Measurements from ENCODE around the gene TAC4.
"Not testable (repeated sequence)": the region's sequence is repeated elsewhere in the genome, so short reads cannot be mapped to it uniquely, and the experiment has no call there.

TAC4 gene

DNA sequence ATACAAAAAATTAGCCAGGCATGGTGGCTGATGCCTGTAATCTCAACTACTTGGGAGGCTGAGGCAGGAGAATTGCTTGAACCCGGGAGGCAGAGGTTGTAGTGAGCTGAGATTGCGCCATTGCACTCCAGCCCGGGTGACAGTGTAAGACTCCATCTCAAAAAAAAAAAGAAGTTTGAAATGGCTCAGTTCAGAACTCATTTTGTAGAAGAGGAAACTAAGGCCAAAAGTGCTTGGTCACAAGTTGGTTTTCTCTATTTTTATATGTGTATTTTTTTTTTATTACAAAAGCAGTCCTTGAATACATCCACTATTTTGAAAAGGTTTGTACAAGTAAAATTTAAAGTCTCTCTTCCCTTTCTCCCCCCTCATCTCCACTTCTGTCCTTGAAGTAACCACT lies 5.5 kb downstream of the TAC4 start:
- no peak for DNase-seq (ENCODE audit: low read depth)

DNA sequence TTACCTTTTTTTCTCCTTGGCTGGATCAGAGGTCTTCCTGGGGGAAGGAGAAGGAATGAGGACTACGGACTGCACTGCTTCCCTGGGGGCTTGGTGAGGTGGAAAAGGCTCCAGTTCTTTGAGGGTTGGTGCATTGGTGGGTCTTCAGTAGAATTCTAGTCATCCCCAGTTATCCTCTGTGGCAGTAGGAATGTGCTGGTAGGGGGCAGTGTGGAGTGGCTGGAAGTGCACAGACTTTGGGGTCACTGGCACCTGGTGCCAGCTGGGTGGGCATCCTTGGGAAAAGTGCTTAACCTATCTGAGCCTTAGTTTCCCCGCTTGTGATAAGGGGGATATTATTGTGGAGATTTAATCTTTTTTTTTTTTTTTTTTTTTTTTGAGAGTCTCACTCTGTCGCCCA lies 6.3 kb downstream of the TAC4 start:
- DNase-seq (ENCODE audit: low read depth) = no peak

DNA sequence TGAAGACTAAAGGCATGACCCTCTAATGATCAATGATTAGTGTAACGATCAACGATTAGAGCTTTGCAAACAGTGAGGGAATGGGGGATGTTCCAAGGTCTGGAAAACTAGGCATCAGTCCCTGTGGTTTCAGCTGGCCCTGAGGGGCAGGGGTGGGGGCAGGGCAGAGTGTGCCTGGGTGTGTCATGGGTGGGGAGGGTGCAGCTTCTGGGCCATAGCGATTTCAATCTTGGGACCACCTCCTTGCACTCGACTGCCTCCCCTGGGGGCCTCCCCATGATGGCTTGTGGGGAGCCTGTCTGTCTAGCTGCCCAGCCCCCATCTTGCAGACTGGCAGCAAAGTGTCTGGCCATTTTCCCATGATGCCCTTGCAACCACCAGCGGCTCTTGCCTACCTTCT lies 8.4 kb downstream of the TAC4 start:
- DNase-seq (ENCODE audit: low read depth) = no peak

DNA sequence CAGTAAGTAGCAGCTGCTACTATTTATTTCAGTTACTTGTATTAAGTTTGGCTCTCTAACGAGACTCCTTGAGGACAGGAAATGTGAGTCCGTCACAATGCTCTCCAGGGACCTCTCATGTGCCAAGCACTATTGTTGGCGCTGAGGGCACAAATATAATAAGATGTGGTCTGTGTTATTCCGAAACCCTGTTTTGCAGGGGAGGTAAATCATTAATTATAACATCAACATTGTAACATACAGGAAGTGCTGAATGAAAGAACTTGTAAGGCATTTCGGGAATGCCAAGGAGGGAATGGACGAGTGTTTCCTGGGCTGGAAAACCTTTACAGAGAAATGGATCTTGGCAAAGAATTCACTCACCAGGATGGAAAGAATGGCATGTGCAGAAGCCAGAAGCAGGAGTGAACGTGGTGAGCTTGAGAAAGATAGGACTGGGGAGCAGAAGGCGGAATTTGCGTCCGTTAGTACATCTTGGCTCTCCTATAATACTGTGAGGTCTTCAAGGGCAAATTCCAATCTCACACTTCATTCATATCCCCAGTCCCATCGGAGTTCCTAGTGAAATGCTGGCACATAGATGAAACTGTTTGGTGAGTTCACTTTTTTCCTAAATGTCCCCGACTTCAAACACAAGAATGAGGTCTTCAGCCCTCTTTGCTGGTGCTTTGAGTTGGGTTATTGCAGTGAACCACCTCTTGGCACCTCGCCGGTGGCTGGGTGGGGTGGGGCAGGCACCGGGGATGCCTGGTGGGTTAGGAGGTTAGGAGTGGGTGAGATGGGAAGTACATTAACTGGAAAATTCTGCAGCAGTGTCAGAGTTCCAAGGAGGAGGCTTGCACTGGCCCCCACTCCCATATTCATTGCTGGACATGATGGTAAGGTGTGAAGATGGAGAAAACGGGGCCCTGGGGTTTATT lies 11.5 kb downstream of the TAC4 start:
- DNase-seq (ENCODE audit: low read depth) = no peak

DNA sequence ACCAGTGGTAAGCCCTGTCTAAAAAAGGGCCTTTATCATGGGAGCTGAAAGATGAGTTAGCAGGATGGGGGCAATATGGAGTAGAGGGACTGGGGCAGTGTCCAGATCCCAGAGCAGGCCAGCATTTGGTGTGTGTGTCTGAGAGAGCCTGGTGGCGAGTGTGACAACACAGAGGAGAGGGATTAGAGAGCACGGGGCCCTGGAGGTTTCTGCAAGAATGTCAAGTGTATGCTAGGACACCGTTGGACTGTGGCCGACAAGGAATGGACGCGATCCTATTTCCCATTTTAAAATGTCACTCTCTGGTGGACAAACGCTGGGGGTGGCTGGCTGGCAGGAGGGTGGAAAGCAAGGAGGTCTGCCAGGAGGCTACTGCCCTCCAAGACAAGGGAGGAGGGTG lies 12.4 kb downstream of the TAC4 start:
- DNase-seq (ENCODE audit: low read depth) = no peak

DNA sequence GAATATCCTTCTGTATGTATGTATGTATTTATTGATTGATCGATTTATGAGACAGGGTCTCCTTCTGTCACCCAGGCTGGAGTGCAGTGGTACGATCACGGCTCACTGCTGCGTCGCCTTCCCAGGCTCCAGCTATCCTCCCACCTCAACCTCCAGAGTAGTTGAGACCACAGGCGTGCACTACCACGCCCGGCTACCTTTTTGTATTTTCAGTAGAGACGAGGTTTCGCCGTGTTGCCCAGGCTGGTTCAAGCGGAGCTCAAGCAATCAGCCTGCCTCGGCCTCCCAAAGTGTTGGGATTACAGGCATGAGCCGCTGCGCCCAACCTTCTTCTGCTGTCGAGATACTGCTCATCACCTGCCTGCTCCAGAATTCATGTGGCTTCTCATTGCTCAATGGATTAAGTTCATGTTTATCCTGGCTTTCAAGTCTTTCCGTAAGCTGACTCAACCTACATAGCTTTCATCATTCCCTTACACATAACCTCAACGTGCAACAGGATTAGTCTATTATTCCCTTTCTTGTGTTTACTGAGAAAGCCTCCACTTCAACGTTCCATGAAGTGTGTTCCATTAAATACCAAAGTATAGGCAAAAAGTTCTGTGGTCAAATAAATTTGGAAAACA lies 13.6 kb downstream of the TAC4 start:
- DNase-seq (ENCODE audit: low read depth) = no peak

DNA sequence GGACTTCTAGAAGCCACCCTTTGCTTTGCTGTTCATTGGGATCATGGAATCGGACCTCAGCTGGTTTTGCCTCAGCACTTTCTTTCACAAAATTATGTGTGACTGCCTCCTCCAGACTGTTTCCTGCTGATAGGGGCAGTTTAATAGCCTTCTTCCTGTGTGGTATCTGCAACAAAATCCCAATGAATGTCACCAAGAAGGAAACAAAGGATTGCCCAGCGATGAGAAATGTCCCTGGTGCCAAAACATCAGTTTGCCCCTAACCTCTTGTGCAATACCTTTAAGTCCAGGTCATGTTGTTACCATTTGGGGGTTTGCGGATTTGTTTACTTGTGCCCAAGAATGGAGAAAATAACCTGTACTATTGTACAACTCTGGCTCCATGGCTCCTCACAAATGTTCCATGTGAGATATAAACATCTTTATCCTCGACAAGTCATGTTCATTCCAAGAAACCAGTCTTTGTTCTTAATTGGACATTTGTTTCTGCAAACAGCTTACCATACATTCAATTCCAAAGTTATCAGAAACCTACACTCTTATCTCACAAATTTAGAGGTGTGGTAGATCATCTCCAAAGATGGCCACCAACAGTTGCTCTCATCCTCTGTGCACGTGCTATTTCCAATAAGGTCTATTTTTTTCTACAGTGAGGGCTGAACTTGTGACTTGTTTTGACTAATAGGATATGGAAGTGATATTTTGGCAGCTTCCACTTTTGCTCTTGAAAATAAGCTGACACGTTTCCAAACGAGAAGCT lies 14.8 kb downstream of the TAC4 start:
- DNase-seq (ENCODE audit: low read depth) = no peak

DNA sequence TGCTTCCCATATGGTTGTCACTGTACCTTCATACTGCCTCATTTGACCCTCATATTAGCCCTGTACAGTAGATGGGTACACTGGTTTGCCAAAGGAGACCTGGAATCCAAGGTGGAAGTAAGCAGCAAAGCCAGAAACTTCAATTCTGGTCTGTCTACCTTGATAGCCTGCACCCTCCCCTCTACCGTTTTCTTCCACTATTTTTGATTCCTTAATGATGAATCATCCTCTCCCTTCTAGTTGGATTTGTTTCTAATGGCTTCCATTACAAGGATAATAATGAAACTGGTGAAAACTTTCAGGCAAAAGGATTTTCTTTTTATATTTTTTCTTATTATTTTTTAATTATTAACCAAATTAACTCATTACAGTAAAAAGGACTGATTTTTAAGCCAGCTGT lies 17.3 kb downstream of the TAC4 start:
- no peak for DNase-seq (ENCODE audit: low read depth)

DNA sequence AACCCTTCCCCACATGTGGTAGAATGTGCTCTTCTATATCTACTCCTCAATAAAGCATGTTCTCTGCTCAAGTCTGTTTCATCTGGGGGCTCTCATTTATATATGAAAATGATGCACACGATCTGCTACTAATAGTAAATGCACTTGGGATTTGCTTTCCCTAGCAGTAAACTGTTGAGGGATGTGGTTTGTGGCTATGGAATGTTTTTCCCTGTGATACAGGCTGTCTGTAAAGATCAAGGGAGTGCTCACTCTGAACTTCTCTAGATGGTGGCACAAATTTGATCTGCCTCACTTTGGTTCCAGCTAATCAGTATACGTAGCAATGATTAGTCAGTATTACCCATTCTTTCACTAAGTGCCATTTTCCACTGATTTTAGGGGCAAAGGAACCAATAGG lies 18.8 kb downstream of the TAC4 start:
- no peak for DNase-seq (ENCODE audit: low read depth)

DNA sequence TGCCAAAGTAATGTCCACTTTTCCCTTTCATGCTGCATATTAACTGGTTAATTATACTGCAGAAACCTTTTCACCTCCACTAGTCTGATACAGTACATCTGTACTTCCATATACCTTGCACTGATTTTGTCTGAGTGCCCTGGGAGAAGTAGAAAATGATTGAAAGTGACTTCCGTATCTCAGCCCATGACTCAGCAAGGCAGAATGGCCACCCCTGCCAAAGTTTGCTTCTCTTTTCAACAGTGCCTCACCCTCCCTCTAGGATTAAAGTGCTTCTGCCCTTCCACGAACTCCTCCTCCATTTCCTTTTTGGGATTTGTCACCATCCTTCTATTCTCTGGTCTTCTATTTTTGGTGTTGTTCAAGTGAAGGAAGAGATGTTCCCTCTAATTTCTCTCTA lies 19.5 kb downstream of the TAC4 start:
- not testable (repeated sequence) for DNase-seq (ENCODE audit: low read depth)

DNA sequence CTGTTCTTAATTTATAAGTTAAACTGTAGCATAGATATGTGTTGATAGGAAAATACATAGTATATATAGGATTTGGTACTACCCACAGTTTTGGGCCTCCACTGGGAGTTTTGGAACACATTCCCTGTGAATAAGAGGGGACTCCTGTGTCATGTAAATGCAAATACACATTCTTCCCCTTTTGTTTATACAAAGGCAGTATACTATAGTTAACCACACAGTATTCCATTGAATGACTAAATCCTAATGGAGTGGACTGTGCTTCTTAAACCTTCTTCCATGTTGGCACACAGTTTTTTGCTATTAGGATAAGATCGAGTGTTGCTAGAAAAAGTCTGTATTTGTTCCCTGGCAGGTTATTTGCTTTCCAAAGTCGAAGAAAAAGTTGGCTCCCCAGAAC lies 22.2 kb downstream of the TAC4 start:
- DNase-seq (ENCODE audit: low read depth) = no peak

DNA sequence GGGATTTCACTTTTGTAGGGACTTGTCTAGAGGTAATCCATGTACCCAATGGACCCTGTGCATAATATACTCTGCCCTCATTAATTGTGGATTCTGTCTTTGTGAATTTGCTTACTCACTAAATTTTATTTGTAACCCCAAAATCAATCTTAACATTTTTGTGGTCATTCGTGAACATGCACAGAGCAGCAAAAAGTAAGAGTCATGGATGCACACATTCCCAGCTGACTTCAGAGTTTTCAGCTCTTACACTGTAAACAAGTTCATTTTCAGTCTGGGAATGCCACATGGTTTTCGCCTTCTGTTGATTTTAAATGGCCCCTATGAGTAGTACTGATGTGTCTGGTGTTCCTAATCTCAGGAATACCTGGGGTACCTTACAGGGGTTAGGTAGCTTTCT lies 24.3 kb downstream of the TAC4 start:
- no peak for DNase-seq (ENCODE audit: low read depth)

DNA sequence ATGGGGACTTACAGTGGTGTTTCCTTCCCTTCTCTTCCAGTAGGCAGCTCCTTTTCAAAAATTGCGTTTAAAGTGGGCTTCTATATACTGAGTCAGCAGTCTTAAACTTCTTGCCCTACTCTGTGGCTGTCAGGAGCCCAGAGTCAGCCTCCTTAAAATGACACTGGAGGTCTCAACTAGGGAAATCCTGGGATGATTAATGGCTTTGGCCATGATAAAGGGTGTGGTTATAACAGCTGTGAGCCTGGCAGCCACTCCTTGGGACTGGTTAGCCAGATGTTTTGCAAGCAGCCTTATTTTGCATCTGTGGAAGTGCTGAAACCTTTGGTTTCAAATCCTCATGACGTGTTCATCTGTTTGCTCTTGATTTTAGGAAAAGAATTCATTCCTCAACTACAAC lies 25.0 kb downstream of the TAC4 start:
- no peak for DNase-seq (ENCODE audit: low read depth)

DNA sequence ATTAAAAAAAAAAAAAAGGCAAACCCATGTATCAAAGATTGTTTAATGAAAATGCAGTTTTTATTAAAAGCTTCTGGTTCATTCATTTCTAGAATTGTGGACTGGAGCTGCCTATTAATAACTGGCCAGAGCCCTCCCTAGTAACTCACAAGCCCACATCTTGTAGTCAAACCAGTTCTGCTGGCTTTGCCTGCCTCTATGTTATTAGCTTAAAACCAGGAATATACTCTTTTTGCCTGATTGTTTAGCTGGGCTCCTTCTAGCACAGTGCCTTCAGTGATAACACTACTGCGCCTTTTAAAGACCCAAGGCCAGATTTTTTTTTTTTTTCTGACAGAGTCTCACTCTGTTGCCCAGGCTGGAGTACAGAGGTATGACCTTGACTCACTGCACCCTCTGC lies 26.0 kb downstream of the TAC4 start:
- DNase-seq (ENCODE audit: low read depth) = no peak

DNA sequence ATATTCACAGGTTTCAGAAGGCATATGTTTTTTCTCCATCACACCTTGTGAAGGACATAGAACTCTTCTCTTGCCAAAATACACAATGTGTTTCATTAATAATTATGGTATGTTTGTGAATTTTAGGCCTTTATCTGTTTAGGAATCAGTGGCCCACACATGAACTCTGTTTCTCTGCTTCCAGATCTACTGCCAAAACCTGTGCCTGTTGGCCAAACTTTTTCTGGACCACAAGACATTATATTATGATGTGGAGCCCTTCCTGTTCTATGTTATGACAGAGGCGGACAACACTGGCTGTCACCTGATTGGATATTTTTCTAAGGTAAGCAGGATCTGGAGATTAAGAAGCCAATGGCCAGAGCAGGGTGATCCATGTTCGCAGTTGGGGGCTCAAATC lies 26.4 kb downstream of the TAC4 start:
- no peak for DNase-seq (ENCODE audit: low read depth)

DNA sequence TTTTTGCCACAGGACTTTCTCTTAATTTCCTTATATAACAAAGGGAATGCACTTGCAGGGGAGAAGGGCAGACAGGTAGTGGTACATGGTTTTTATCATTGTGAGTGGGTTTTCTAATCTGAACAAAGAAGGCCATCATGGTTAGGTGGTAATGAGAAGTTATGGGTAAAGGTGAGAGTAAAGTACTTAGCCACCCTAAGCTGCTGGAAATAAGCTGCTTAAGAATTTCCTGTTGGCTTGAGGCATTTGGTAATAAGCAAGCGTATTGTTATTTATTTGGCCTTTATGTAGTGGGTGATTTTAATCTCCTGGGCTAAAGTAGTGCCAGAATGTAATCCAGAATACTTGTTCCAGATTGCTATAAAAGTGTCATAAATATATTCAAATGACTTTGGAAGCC lies 27.1 kb downstream of the TAC4 start:
- no peak for DNase-seq (ENCODE audit: low read depth)

DNA sequence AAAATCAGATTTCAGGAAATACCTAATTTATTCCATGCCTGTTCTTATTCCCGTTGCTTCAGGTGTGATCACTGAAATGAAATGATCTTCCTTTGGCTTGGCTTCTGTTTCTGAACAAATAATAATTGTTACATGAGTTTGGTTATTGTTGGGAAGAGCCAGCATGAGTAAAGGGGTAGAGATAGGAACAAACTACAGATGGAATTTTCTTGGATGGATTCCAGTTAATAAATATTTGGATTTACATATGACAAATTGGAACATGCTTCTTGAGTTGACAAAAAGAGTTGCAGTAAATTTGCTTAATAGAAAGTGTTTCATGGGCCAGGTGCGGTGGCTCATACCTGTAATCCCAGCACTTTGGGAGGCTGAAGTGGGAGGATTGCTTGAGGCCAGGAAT lies 28.2 kb downstream of the TAC4 start:
- no peak for DNase-seq (ENCODE audit: low read depth)

DNA sequence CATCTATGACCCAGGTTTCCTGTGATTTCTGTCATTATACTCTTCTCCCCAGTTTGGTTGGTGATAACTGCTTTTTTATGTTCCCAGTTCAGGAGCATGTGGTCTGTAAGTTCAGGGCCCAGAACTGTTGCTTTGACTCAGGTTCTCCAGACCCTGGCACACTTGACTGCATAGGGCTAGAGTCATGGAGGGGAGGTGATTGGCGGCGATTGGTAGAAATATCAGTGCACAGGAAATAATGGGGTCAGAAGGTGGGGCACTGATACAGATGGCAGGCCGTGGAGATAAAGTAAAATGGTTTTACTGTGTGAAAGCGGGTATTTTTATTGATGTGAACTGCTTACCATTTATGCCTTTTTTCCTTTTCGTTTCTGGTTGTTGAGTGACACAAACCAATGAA lies 28.7 kb downstream of the TAC4 start:
- no peak for DNase-seq (ENCODE audit: low read depth)

DNA sequence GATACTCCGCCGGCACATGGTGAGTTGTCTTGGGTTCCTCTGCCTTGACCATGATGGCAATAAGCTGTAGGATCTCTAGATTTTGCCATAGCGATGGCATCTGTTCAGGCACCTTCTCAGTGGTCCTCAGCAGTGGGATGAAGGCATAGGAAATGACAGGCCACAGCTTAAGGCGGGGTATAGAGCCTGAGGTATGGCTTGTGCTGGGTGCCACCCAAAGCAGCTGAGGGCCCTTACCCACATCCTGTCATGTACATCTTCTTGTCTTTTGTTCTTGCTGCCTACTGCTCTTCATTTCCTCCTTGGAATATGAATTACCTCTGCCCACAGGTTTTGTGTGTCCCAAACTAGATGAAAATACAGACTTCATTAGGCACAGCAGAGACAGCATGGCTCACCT lies 29.9 kb downstream of the TAC4 start:
- peak; percentile 9 for DNase-seq (ENCODE audit: low read depth)

DNA sequence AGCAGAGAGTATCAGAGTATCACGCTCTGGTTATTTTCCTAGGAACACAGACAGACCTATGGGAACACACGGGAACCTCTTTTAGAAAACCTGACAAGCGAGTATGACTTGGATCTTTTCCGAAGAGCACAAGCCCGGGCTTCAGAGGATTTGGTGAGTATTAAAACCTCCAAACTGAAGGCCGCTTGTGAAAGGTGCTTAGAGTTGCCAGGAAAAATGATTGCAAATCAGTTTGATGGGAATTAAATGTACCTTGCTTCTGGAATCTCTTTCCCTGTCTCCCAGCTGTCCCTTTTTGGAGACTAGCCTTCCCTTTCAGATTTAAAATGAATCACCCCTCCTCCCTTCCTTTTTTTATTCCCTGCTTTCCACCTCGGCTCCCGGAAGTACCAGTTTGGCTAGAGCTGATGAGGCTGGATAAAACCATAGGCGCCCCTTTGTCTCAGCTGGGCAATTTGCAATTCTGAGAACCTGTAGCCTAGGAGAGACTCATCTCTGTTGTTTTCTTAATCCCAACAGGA lies 32.0 kb downstream of the TAC4 start:
- no peak for DNase-seq (ENCODE audit: low read depth)

DNA sequence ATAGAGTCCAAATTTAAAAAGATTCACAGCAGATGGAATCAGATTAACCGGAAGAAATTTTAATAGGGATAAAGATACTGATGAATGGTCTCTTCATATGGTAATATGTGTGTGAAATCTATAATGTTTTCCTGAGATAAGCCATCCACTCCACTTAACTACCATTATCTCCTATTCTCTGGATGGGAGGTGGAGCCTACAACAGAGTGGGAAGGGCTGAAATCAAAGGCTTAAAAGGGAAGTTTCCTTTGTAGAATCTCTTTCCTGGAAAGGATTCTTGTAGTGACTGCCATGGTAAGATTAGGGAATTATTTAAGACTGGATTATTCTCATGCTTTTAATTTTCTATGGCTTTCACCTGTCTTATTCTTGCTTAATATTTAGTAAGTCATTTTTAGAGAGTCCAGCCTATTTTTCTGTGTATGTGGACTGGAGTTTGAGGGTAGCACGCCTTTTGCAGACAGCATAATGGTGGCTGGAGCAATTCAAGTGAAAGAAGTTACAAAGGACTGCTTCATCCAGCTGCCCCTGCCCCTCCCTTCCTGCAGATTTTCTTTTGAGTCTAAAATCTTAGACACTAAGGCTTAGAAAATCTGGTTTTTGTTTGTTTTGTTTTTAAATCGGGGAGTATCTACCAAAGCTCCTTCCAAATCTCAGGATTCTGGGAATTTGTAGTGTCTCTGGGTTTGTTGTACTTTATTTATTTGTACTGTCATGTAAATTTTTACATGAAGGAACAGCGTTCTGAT lies 32.9 kb downstream of the TAC4 start:
- DNase-seq (ENCODE audit: low read depth) = no peak

DNA sequence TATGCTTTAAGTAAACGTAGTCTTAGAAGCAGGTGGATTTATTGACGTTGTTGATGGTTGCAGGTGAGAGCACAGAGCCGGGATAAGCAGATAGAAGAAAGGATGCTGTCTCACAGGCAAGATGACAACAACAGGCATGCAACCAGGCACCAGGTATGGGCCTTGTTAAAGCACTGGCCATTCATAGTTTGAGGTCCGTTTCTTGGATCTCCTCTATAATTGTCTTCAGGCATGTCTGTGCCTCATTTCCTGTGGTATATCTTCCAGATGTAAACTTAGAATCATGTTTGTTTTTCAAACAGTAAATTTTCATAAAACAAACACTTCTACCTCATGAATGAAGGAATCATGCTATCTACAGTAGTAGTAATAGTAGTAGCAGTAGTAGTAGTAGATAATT lies 38.8 kb downstream of the TAC4 start:
- DNase-seq (ENCODE audit: low read depth) = no peak
